IMR-90 (cell line): Measurements from ENCODE around the gene SLC4A9. TPM values are rescaled to one million over a fixed set of nuclear protein-coding genes. Genes with fewer than 3 reads are reported as not detected.

ENCODE experiments used
- MAZ ChIP-seq: IDR thresholded peaks from 2 replicates; pipeline ENCODE4 v1.6.1; 2012; ENCODE audit warnings: low read depth, mild to moderate bottlenecking, low read length, improper control_type of control experiment, moderate library complexity, borderline replicate concordance
- SMC3 ChIP-seq: fragments of 150-350 bp; IDR thresholded peaks from 2 replicates; pipeline ENCODE4 v1.6.1; 2016; ENCODE audit warnings: low read depth, mild to moderate bottlenecking, antibody characterized with exemption, low read length, moderate library complexity
- polyA plus RNA-seq, 3 experiments: library from polyadenylated mRNA; depleted of rRNA; stranded (reverse); fragments of >200 nt; gene quantifications; 2 replicates each; pipeline ENCODE4 v1.2.3, GENCODE V29; 2012; ENCODE audit warnings: low replicate concordance in 1 of 3
- total RNA-seq: library from RNA; depleted of rRNA; stranded (reverse); fragments of >200 nt; gene quantifications from 2 replicates; pipeline ENCODE4 v1.2.3, GENCODE V29; 2012
- TF ChIP-seq, protein P1 (sequence below): fragments of 150-350 bp; IDR thresholded peaks from 2 replicates; pipeline ENCODE4 v1.6.1; 2017; ENCODE audit warnings: mild to moderate bottlenecking, antibody characterized with exemption, low read length, low read depth
- TF ChIP-seq, protein P2 (sequence below): conservative IDR thresholded peaks from 2 replicates; pipeline ENCODE4 v1.5.1; 2012; ENCODE audit warnings: mild to moderate bottlenecking, low read depth, low read length, improper control_type of control experiment

Gene SLC4A9
- total and polyA plus RNA-seq, 2 of the 4 experiments (the other 2 are of a cell fraction) = not detected

DNA sequence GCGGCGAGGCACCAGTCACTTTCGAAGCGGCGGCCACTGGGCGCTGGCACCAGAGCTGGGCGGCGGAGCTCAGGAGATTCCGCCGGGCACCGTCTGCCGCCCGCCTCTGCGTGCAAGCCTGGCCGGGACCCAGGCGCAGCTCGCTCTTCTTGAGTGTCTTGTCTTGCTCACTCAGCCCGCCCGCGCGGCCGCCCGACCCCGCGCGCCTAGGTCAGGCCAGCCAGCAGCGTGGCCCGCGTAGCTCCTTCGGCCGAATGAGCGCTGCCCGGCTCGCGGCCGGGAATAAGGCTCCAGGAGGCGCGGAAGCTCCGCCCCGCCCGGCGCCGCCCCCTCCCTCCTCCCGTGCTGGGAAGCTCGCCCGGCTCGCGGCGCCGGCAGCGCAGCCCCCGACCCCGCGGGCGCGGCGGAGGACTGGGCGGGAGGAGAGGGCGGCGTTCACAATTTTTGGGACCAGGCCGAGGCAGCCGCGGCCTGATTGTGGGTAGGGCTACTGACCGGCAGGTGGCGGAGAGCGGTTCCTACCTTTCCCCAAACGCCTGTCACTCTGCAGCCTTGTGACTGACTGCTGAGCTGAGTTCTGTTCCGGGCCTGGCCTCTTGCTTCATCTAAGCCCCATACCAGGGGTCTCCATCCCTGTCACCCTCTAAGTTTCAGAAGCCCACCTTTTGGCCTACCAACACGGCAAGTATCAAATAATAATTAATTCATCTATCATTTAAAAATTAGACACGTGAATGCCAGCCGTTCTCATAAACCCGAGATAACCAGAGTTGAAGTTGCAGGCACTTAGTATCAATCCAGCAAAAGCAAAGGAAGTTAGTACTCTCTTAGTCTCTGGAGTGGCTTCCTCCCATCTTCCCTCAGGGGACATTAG is 13.4 kb upstream of the SLC4A9 start, which contains the start of gene HBEGF (continued):
- TF ChIP-seq, protein P1, sequence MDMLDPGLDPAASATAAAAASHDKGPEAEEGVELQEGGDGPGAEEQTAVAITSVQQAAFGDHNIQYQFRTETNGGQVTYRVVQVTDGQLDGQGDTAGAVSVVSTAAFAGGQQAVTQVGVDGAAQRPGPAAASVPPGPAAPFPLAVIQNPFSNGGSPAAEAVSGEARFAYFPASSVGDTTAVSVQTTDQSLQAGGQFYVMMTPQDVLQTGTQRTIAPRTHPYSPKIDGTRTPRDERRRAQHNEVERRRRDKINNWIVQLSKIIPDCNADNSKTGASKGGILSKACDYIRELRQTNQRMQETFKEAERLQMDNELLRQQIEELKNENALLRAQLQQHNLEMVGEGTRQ = no peak
- TF ChIP-seq, protein P2, sequence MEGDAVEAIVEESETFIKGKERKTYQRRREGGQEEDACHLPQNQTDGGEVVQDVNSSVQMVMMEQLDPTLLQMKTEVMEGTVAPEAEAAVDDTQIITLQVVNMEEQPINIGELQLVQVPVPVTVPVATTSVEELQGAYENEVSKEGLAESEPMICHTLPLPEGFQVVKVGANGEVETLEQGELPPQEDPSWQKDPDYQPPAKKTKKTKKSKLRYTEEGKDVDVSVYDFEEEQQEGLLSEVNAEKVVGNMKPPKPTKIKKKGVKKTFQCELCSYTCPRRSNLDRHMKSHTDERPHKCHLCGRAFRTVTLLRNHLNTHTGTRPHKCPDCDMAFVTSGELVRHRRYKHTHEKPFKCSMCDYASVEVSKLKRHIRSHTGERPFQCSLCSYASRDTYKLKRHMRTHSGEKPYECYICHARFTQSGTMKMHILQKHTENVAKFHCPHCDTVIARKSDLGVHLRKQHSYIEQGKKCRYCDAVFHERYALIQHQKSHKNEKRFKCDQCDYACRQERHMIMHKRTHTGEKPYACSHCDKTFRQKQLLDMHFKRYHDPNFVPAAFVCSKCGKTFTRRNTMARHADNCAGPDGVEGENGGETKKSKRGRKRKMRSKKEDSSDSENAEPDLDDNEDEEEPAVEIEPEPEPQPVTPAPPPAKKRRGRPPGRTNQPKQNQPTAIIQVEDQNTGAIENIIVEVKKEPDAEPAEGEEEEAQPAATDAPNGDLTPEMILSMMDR = peak; percentile 37
- TF ChIP-seq MAZ = peak; percentile 28; the same call in 1 of the 2 replicates
- no peak for TF ChIP-seq SMC3
